Ovary (tissue), 9 donors: Measurements from ENCODE around the gene NDFIP1. TPM values are rescaled to one million over a fixed set of nuclear protein-coding genes. Genes with fewer than 3 reads are reported as not detected.

ENCODE experiments used
- DNase-seq, 5 donors: peaks; one replicate each; pipeline ENCODE4 v3.0.0-alpha.2; 2019 to 2020
- H3K27ac ChIP-seq, 2 donors: fragments of 200-600 bp; one replicate each; pipeline versions ENCODE4 v1.5.1 to v1.8.0; 2019 to 2022
- H3K27me3 ChIP-seq: fragments of 200-600 bp; one replicate; pipeline ENCODE4 v1.8.0; 2022
- H3K36me3 ChIP-seq: fragments of 200-600 bp; sonication (generic); one replicate; pipeline ENCODE4 v1.5.1; 2019
- H3K4me1 ChIP-seq: one replicate; pipeline ENCODE4 v1.8.1; 2013; ENCODE audit warnings: mild to moderate bottlenecking, moderate library complexity; ENCODE audit not compliant: insufficient read depth
- H3K4me3 ChIP-seq: fragments of 200-600 bp; sonication (generic); one replicate; pipeline ENCODE4 v1.5.1; 2017
- H3K9me3 ChIP-seq, 2 donors: fragments of 200-600 bp in 1 of 2; sonication (generic) in 1 of 2; one replicate each; pipeline versions ENCODE4 v1.5.1 to v1.8.1; 2013 to 2019; ENCODE audit warnings: mild to moderate bottlenecking in 1 of 2, moderate library complexity in 1 of 2
- CTCF ChIP-seq, 3 donors: fragments of 450-650 bp in 2 of 3; fragments of 200-600 bp in 1 of 3; IDR thresholded peaks; one replicate each; pipeline versions ENCODE4 v1.5.1 to v1.8.0; 2016 to 2022; ENCODE audit warnings: antibody characterized with exemption in 3 of 3, mild to moderate bottlenecking in 1 of 3
- EP300 ChIP-seq: sonication (generic); formaldehyde crosslinking; IDR thresholded peaks from one replicate; pipeline ENCODE4 v1.6.1; 2017; ENCODE audit warnings: antibody characterized with exemption
- POLR2A ChIP-seq: fragments of 450-650 bp; IDR thresholded peaks from one replicate; pipeline ENCODE4 v1.6.1; 2017; ENCODE audit warnings: antibody characterized with exemption, mild to moderate bottlenecking, moderate library complexity
- WGBS, 3 donors: extraction: QIAGEN DNeasy Blood & Tissue Kit in 1 of 3; methylation state at CpG; one replicate each; pipeline versions ENCODE4 v1.1.5 to v1.1.7; 2013 to 2017; 5-methylcytosine and 5-hydroxymethylcytosine counted together
- intact Hi-C, 4 donors: fragments of 100-400 bp; cut with DNase I; formaldehyde crosslinking; loops; one replicate each; pipeline versions ENCODE4 v1.11.0 to v1.15.1; 2022 to 2023
- polyA plus RNA-seq, 2 donors: library from polyadenylated mRNA; stranded (reverse); fragments of 200-250 nt in 1 of 2; fragments of 350-450 nt in 1 of 2; fragmentation: Illumina TruSeq in 1 of 2; extraction: RNeasy Lipid Tissue Mini Kit (QIAGEN cat#74804) in 1 of 2; gene quantifications; one replicate each; pipeline ENCODE4 v1.2.3, GENCODE V29; 2013 to 2014
- total RNA-seq, 7 donors: library from RNA; depleted of rRNA in 2 of 7; stranded (reverse); fragments of >200 nt in 2 of 7; fragmentation: NEBNext Ultra II Directional in 3 of 7; extraction: Animal tissue kit (Norgen Biotek cat#: 25700) in 3 of 7; gene quantifications; one replicate each; pipeline versions ENCODE4 v1.1.0 to v1.2.4, GENCODE V29; 2016 to 2023
- donor health status: DM: no; HTN: no; CAD: no; lungs with moderate emphysema.
- donor health status: DM: no; HTN: no; CAD: no.
- donor health status: Bipolar disorder and iron deficiency.
- donor health status: DM: yes; HTN: yes; CAD: no.
- donor health status: DM: no; HTN: no; CAD: no.
- donor health status: DM: yes; HTN: yes; CAD: no.

NDFIP1 gene
- total and polyA plus RNA-seq, 9 donors: 54.8 to 192 (median 70.0) TPM

- H3K4me1 ChIP-seq: no peaks in the 10 kb centered on the region
- no peaks in the 10 kb centered on the region for H3K36me3 ChIP-seq
- TF ChIP-seq CTCF (IDR thresholded peaks at IDR 0.05): no peak
- TF ChIP-seq POLR2A: no peak
- TF ChIP-seq EP300: no peak
- no peaks in the 10 kb centered on the region for H3K9me3 ChIP-seq
- 86 to 93% (median 92%) methylated on average over 6 of the region's 6 CpGs for WGBS, 3 donors
- H3K4me3 ChIP-seq: no peak overlapping the region
- H3K27ac ChIP-seq: no peak overlapping the region
- DNase-seq: no peak
- H3K27me3 ChIP-seq: no peaks in the 10 kb centered on the region
- intact Hi-C loops: no loop called here
These were observed 71.3 kb downstream of the NDFIP1 start for GRCh38 chr5:142179776-142180387.

- TF ChIP-seq EP300 (no peak), CTCF (IDR thresholded peaks at IDR 0.05) (no peak), POLR2A (no peak)
- Histone ChIP-seq H3K27me3 (no peaks in the 10 kb centered on the region), H3K27ac (no peak overlapping the region), H3K4me1 (no peaks in the 10 kb centered on the region), H3K9me3 (no peaks in the 10 kb centered on the region), H3K36me3 (no peaks in the 10 kb centered on the region), H3K4me3 (no peak overlapping the region)
- intact Hi-C loops: no loop called here
- DNase-seq: no peak
- 82 to 83% (median 83%) methylated on average over 6 of the region's 6 CpGs for WGBS, 3 donors
These were observed 72.5 kb downstream of the NDFIP1 start for GRCh38 chr5:142181096-142181495.

GRCh38 chr5:142181547-142182163 lies 73.1 kb downstream of the NDFIP1 start:
- no peak overlapping the region for H3K27ac ChIP-seq
- no peak overlapping the region for H3K4me3 ChIP-seq
- 84 to 88% (median 88%) methylated on average over 7 of the region's 7 CpGs for WGBS, 3 donors
- DNase-seq: no peak
- no peaks in the 10 kb centered on the region for H3K36me3 ChIP-seq
- H3K9me3 ChIP-seq: no peaks in the 10 kb centered on the region
- no peak for TF ChIP-seq POLR2A
- no peak for TF ChIP-seq CTCF (IDR thresholded peaks at IDR 0.05)
- no peak for TF ChIP-seq EP300
- H3K27me3 ChIP-seq: no peaks in the 10 kb centered on the region
- H3K4me1 ChIP-seq: no peaks in the 10 kb centered on the region
- intact Hi-C loops: no loop called here

- Histone ChIP-seq H3K27me3 (no peaks in the 10 kb centered on the region), H3K4me3 (no peak overlapping the region), H3K27ac (no peak overlapping the region), H3K4me1 (no peaks in the 10 kb centered on the region), H3K9me3 (no peaks in the 10 kb centered on the region), H3K36me3 (no peaks in the 10 kb centered on the region)
- TF ChIP-seq CTCF (IDR thresholded peaks at IDR 0.05) (no peak), POLR2A (no peak), EP300 (no peak)
- 75 to 85% (median 80%) methylated on average over 5 of the region's 5 CpGs for WGBS, 3 donors
- intact Hi-C loops: no loop called here
- DNase-seq: no peak
These were observed 74.3 kb downstream of the NDFIP1 start for GRCh38 chr5:142182840-142183239.
